A172 (cell line): ENCODE data around the gene PDPK1. TPM values are rescaled to one million over a fixed set of nuclear protein-coding genes. Genes with fewer than 3 reads are reported as not detected.
"Not testable (repeated sequence)": the region's sequence is repeated elsewhere in the genome, so short reads cannot be mapped to it uniquely, and the experiment has no call there.

Source experiments
- DNase-seq: peaks from one replicate; pipeline ENCODE4 v3.0.0-alpha.2; 2015; ENCODE audit warnings: low spot score
- total RNA-seq: library from RNA; depleted of rRNA; stranded (reverse); fragments of >200 nt; shearing (Covaris generic); gene quantifications from 2 replicates; pipeline ENCODE4 v1.2.3, GENCODE V29; 2014

PDPK1 gene
- total RNA-seq, 1 experiment from 2014 or later, result 21.1 TPM

GRCh38 chr16:2523801-2524231, 14.0 kb upstream of the PDPK1 start:
- DNase-seq, result no peak

- no peak for DNase-seq
Observed at GRCh38 chr16:2524339-2524938, 13.4 kb upstream of the PDPK1 start.

DNA sequence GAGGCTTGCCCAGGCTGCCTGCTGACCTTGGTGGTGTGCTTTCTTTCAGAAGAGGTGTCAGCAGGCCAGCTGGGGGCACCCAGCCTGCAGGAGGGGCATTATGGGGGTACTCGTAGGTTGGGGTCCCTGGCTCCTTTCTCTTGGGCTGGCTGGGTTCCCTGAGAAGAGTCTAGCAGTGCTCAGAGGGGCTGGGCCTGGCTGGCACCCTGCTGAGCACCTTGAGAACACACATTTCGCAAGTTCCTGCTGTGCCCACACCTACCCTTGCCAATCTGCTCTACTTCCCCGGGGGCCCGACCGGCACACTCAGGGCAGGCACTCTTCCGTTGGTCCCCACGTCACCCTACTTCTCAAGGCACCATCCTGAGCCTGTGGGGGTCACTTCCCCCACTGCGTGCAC, 11.7 kb upstream of the PDPK1 start:
- DNase-seq, result no peak

DNA sequence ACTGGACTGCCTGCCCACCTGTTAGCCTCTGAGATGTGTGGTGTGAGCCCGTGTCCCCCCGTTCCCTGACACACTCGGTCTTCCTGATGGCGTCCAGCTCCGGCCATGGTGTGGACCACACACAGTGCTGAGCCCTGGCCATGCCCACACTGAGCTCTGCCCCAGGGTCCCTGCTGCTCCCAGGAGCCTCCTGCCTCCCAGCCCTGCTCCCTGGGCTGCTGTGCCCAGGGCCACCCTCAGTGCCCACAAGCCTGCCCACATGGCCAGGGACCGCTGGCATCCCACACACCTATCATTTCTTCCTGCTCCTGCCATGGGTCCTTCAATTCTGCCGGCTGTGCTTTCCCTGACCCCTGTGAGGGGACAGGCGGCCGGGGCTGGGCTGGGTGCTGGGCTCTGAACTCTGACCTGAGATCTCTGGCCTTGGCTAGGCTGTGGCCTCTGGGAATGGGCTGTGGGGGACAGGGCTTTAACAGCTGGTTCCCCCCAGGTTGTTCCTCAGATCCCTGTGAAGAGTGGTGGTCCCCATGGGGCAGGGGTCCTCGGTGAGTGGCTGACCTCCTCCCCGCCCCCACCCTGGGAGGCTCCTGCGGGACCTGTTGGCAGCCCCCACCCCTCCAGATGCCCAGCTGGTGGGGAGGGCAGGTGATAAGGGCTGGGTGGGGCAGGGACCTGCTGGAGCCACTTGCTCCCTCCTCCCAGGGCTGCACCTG, 10.6 kb upstream of the PDPK1 start:
- no peak for DNase-seq

DNA sequence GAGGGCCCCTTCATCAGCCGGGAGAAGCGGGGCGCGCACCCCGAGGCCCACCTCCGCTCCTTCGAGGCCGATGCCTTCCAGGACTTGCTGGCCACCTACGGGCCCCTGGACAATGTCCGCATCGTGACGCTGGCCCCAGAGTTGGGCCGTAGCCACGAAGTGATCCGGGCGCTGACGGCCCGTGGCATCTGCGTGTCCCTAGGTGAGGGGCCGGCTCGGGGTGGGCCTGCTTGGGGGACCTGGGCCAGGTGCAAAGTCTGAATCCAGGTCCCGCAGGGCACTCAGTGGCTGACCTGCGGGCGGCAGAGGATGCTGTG, 10.1 kb upstream of the PDPK1 start:
- DNase-seq, result no peak

DNA sequence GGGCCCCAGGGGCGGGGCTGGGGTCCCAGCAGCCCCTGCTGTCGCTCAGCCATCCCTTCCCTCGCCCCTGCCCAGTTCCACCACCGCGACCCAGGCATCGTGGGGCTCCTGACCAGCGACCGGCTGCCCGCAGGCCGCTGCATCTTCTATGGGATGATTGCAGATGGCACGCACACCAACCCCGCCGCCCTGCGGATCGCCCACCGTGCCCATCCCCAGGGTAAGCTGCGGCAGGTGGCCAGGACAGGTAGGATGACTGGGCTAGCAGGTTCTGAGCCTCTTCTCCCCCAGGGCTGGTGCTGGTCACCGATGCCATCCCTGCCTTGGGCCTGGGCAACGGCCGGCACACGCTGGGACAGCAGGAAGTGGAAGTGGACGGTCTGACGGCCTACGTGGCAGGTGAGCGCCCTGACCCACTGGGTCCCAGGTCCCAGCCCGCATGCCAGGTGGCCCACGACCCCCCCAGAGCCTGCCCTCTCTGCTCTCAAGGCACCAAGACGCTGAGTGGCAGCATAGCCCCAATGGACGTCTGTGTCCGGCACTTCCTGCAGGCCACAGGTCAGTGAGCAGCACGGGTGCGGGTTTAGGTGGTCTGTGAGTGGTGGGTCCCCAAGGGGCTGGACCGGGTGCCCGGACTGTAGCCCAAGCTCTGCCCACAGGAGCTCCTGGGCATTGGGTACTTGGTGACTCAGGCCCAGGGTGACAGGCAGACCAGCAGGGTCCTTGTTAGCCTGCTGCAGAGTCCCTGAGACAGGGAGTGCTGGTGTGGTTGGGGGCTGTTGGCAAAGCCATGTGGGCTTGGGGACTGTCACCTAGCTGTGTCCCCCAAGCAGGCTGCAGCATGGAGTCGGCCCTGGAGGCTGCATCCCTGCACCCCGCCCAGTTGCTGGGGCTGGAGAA, 9.4 kb upstream of the PDPK1 start:
- no peak for DNase-seq

- DNase-seq, result no peak
Observed at GRCh38 chr16:2529061-2529931, 8.5 kb upstream of the PDPK1 start.

DNA sequence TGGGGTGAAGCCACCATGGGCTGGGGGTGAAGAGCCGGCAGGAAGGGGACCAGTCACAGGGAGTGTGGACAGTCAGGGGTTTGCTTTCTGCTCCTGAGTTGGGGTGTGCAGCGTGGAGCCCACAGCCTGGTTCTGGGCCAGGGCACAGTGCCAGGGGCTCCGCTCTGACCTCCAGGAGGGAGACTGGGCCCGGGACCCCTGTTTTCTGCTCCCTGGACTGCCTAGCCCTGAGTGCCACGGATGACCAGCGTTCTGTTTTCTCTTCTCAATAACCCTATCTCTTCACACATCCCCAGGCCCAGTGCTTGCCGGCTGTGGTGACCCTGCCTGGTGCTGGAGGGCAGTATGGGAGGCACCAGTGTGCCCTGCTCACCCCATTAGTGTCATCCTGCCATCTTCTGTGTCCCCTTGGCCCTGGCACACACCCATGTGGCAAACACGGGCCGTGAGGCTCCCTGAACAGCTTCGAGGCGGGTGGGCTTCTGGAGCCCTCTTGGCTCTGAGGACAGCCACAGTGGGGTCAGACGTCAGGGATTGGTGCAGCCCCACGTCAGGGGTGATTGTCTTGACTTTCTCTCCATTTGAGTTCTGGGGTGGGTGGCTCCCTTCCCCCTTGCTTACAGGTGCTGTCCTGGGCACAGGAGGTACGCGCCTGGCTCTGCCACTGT, 7.7 kb upstream of the PDPK1 start:
- DNase-seq, result no peak

DNA sequence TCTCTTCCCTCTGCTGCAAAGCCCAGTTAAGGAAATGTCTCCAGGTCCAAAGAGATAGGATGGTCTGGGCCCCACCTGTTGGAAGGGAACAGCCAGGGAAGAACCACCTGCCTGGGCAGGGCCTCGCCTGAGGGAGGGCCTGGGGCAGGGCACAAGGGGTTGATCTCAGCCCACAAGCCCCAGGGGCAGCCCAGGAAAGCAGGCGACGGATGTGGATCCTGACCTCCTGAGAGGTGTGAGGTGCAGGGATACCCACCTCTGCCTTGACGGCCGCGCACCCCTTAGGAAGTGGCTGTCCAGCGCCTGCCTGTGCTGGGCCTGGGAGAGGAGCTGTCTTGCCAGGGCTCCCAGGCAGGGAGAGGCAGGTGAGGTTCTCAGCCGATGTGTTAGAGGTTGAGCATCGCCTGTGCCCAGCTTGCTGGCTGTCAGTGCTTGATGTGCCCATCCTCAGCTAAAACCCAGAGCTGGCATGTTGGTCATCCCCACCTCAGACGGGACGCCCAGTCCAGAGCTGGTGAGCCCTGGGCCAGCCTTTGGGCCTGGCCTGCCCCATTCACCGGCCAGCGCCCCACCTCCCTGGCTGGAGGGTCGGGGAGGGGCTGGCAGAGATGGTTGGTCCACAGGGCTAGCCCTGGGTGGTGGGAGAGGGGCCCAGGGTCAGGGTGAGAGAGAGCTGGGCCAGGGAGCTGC, 7.0 kb upstream of the PDPK1 start:
- no peak for DNase-seq

- no peak for DNase-seq
Observed at GRCh38 chr16:2531371-2531695, 6.5 kb upstream of the PDPK1 start, which contains the start of gene CEMP1. CEMP1 (minus strand) TSS chr16:2531408; CDS start chr16:2531073, 335 bp downstream.

DNA sequence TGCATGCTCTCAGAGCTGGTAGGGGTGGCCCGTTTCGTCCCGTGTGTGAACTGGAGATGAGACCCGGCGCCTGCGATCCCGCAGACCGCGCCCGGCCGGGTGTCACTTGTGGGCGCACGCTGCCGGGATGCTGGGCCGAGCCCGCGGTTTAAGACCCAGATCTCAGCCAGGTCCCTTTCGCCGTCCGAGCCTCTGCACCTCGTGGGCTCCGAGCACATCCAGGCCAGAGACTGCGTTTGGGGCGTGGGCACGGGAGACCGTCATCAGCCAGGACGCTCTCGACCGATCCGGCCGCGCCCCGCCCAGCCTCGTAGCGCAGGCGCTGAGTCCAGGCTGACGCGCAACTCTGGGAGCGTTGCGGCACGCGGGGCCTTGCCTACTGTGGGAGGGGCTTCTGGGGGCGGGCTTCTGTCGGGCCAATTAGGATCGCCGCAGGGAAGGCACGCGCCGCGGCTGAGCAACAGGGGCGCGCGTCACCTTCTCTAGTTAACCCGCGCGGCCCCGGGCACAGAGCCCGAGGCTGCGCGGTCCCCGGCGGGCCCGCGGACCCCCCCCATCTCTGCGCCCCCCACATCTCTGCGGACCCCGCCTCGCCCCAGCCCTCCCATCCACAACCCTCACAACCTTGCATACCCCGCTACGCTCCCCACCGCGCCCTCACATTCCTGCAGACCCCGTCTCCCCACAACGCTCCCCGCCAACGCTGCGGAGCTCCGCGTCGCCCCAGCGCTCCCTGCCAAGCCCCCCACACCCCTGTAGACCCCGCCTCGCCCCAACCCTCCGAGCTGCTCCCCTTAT, 5.9 kb upstream of the PDPK1 start:
- peak; percentile 93 for DNase-seq

- no peak for DNase-seq
Observed at GRCh38 chr16:2532494-2533141, 5.2 kb upstream of the PDPK1 start.

- DNase-seq, result not testable (repeated sequence)
Observed at GRCh38 chr16:2533142-2533755, 4.6 kb upstream of the PDPK1 start.

GRCh38 chr16:2533912-2534311, 3.9 kb upstream of the PDPK1 start:
- DNase-seq, result no peak

DNA sequence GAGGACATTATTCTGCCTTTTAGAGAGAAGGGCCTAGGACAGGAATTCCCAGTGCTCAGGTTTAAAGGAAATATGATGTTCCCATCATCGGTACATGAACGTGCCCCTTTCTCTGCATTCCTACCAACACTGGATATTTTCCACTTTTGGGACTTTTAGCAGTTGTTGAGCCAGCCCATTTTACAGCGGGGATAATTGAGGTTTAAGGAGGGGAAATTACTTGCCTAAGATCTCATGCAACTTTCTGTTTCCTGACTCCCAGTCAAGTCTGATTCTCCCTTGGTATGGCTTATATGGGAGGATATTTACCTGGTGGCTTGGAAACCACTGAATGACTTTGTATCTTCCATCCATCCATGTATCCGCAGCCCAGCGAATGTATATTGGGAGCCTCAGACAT, 3.5 kb upstream of the PDPK1 start:
- not testable (repeated sequence) for DNase-seq

- DNase-seq, result peak; percentile 32
Observed at GRCh38 chr16:2535625-2536013, 2.2 kb upstream of the PDPK1 start.

DNA sequence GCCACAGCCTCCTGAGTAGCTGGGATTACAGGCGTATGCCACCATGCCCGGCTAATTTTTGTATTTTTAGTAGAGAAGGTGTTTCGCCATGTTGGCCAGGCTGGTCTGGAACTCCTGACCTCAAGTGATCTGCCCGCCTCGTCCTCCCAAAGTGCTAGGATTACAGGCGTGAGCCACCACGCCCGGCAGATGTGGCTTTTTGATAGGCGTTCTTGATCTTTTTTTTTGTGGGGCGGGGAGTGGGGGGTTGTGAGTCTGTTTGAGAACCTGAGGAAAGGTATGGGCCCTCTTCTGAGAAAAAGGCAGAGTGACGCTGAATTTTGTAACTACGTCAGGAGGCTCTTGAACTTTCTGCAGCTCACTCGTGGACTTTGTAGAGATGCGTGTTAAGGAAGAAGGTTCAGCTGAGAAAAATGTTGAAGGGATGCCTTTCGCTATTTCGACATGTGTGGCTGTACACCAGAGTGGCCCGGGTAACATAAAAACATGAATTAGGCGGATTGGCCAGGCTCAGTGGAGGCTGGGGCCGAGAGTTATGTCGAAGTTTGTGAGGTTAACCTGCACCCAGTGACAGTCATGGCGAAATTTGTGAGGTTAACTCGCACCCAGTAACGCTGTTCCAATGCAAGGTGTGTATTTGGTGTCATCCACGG, 1.5 kb downstream of the PDPK1 start:
- not testable (repeated sequence) for DNase-seq

GRCh38 chr16:2539845-2540458, 2.1 kb downstream of the PDPK1 start:
- DNase-seq, result not testable (repeated sequence)
